Calu3 (cell line): Measurements from ENCODE around the gene CCL26. TPM values are rescaled to one million over a fixed set of nuclear protein-coding genes. Genes with fewer than 3 reads are reported as not detected.

Experiments used
- BruUV-seq: library from RNA; stranded (reverse); fragments of 400-500 nt; replicated peaks from 2 replicates; lab custom pipeline; 2021; lab: Mats Ljungman, UMichigan
- CTCF ChIA-PET: fragments of 300-600 bp; sonication (Branson Sonifier 250); formaldehyde crosslinking; loops from one replicate; lab custom pipeline; 2022; ENCODE audit warnings: antibody characterized with exemption; lab: Charles Lee
- DNase-seq: peaks from one replicate; pipeline ENCODE4 v3.0.0; 2022
- H3K27ac Mint-ChIP-seq: one replicate; pipeline ENCODE4 v1.8.0; 2022; ENCODE audit warnings: mixed read lengths; ENCODE audit not compliant: unreplicated experiment
- H3K27me3 Mint-ChIP-seq: one replicate; pipeline ENCODE4 v1.8.0; 2022; ENCODE audit warnings: mixed read lengths; ENCODE audit not compliant: unreplicated experiment
- H3K36me3 Mint-ChIP-seq: one replicate; pipeline ENCODE4 v1.8.0; 2022; ENCODE audit warnings: mild to moderate bottlenecking, moderate library complexity, mixed read lengths; ENCODE audit not compliant: insufficient read depth, unreplicated experiment
- H3K4me1 Mint-ChIP-seq: one replicate; pipeline ENCODE4 v1.8.0; 2022; ENCODE audit warnings: mild to moderate bottlenecking, low read depth, mixed read lengths; ENCODE audit not compliant: unreplicated experiment
- H3K4me3 Mint-ChIP-seq: one replicate; pipeline ENCODE4 v1.8.0; 2022; ENCODE audit warnings: mild to moderate bottlenecking, low read depth, moderate library complexity, mixed read lengths; ENCODE audit not compliant: unreplicated experiment
- H3K9me3 Mint-ChIP-seq: one replicate; pipeline ENCODE4 v1.8.0; 2022; ENCODE audit warnings: low read depth, mixed read lengths; ENCODE audit not compliant: unreplicated experiment
- CTCF ChIP-seq: fragments of 200-600 bp; IDR thresholded peaks from one replicate; pipeline ENCODE4 v1.8.0; 2022; ENCODE audit warnings: antibody characterized with exemption; ENCODE audit not compliant: unreplicated experiment
- intact Hi-C: fragments of 100-400 bp; cut with micrococcal nuclease; formaldehyde crosslinking; loops from one replicate; pipeline ENCODE4 v1.10.0; 2022; ENCODE audit not compliant: unreplicated experiment
- total RNA-seq: library from RNA; stranded (reverse); gene quantifications from 2 replicates; pipeline ENCODE4 v1.2.3, GENCODE V29; 2022

The CCL26 gene
- total RNA-seq, 1 experiment from 2014 or later, result not detected

GRCh38 chr7:75802552-75802821 lies 30.5 kb upstream of the CCL26 start:
- Mint-ChIP-seq H3K27ac (no peak overlapping the region), H3K4me1 (no peaks in the 10 kb centered on the region), H3K27me3 (no peaks in the 10 kb centered on the region), H3K4me3 (no peak overlapping the region), H3K9me3 (no peaks in the 10 kb centered on the region), H3K36me3 (no peaks in the 10 kb centered on the region)
- intact Hi-C loops, result no loop called here
- TF ChIP-seq CTCF, result no peak
- no peak for DNase-seq
- BruUV-seq, result no TSS peak
- CTCF ChIA-PET, result no interaction called here

DNA sequence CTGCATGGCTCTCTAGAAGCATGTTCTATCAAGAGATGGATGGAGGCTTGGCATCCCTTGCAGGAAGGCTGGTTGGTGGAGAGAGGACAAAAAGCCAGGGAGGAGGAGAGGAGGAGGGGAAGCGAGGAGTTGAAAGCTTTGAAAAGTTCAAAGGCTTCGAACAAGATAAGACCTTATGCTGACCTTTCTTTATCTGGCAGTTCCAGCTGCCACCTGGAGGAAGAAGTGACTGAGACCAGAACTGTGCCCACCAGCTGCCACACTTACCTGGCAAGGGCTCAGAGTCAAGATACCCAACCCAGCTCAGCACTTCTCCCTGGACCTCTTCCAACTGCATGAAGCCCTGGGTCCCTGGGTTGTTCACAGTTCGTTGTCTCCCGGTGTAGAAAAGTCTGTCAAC lies 26.8 kb upstream of the CCL26 start:
- no peaks in the 10 kb centered on the region for H3K4me1 Mint-ChIP-seq
- no peaks in the 10 kb centered on the region for H3K9me3 Mint-ChIP-seq
- peaks cover 15% of the 10 kb centered on the region for H3K27me3 Mint-ChIP-seq
- H3K27ac Mint-ChIP-seq, result no peak overlapping the region
- H3K4me3 Mint-ChIP-seq, result no peak overlapping the region
- no TSS peak for BruUV-seq
- no peak for TF ChIP-seq CTCF
- no peaks in the 10 kb centered on the region for H3K36me3 Mint-ChIP-seq
- intact Hi-C loops, result no loop called here
- no peak for DNase-seq
- CTCF ChIA-PET, result no interaction called here

GRCh38 chr7:75796420-75796819 lies 24.4 kb upstream of the CCL26 start:
- intact Hi-C loops, result no loop called here
- CTCF ChIA-PET, result no interaction called here
- no peak for TF ChIP-seq CTCF
- H3K4me3 Mint-ChIP-seq, result no peak overlapping the region
- H3K4me1 Mint-ChIP-seq, result no peaks in the 10 kb centered on the region
- H3K36me3 Mint-ChIP-seq, result no peaks in the 10 kb centered on the region
- no peak overlapping the region for H3K27ac Mint-ChIP-seq
- no TSS peak for BruUV-seq
- H3K27me3 Mint-ChIP-seq, result peaks cover 18% of the 10 kb centered on the region
- H3K9me3 Mint-ChIP-seq, result no peaks in the 10 kb centered on the region
- no peak for DNase-seq

GRCh38 chr7:75795831-75796285 lies 23.8 kb upstream of the CCL26 start:
- Mint-ChIP-seq H3K4me3 (no peak overlapping the region), H3K36me3 (no peaks in the 10 kb centered on the region)

More at GRCh38 chr7:75795831-75796285, 23.8 kb upstream of the CCL26 start:
- Mint-ChIP-seq H3K27ac (no peak overlapping the region), H3K27me3 (peaks cover 18% of the 10 kb centered on the region), H3K9me3 (no peaks in the 10 kb centered on the region), H3K4me1 (no peaks in the 10 kb centered on the region)
- intact Hi-C loops, result no loop called here
- BruUV-seq, result no TSS peak
- DNase-seq, result no peak
- CTCF ChIA-PET, result no interaction called here
- no peak for TF ChIP-seq CTCF
